ENCODE measurements around the gene RIPK1.

Gene RIPK1

GRCh38 chr6:3163248-3163594 is 94.9 kb downstream of the RIPK1 start:
- no peak for DNase-seq (ENCODE audit: low spot score)

GRCh38 chr6:3164388-3164787 is 96.1 kb downstream of the RIPK1 start:
- no peak for DNase-seq (ENCODE audit: low spot score)

Data from pons (tissue), 1 donor.